ENCODE data around the gene TRIM56.
"Not testable (repeated sequence)": the region's sequence is repeated elsewhere in the genome, so short reads cannot be mapped to it uniquely, and the experiment has no call there.

The TRIM56 gene

DNA sequence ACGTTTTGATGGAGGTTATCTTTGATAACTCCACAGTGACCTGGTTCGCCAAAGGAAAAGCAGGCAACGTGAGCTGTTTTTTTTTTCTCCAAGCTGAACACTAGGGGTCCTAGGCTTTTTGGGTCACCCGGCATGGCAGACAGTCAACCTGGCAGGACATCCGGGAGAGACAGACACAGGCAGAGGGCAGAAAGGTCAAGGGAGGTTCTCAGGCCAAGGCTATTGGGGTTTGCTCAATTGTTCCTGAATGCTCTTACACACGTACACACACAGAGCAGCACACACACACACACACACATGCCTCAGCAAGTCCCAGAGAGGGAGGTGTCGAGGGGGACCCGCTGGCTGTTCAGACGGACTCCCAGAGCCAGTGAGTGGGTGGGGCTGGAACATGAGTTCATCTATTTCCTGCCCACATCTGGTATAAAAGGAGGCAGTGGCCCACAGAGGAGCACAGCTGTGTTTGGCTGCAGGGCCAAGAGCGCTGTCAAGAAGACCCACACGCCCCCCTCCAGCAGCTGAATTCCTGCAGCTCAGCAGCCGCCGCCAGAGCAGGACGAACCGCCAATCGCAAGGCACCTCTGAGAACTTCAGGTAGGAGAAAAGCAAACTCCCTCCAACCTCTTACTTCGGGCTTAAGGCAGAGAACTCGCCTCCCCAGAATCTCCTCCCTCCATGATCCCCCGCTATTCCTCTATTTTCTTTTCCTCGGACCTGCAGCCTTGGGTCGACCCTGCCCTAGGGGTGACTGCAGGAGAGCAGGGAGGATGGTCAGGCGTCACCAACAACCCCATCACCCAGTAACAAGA lies 41.6 kb downstream of the TRIM56 start, which contains the start of gene SERPINE1:
Gene SERPINE1 (plus strand): TSS at position 454 of the 809 bp plus-strand sequence. CDS start 1,290 bp downstream, outside the sequence.
- peak; percentile 93 for DNase-seq (ENCODE audit: low read depth)
- peak within 1 kb of the TSS; percentile 21 for H3K4me3 ChIP-seq (ENCODE audit: low read depth, low read length)

DNA sequence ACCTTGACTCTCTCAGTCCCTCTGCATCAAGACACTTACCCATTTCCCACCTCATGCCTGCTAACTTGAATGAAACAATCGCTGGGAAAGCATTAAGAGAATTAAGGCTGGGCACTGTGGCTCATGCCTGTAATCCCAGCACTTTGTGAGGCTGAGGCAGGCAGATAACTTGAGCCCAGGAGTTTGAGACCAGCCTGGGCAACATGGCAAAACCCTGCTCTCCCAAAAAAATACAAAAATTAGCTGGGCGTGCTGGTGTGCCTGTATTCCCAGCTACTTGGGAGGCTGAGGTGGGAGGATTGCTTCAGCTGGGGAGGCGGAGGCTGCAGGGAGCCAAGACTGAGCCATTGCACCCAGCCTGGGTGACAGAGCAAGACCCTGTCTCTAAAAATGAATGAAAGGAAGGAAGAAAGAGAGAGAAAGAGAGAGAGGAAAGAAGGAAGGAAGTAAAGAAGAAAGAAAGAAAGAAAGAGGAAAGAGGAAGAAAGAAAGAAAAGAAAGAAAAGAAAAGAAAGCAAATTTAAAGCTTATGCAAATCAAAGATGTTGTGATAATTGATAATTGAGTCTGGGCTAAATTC lies 42.3 kb downstream of the TRIM56 start:
- no peak overlapping the region for H3K4me3 ChIP-seq (ENCODE audit: low read depth, low read length)
- DNase-seq (ENCODE audit: low read depth): no peak
- TF ChIP-seq POLR2A (IDR thresholded peaks at IDR 0.05; ENCODE audit: extremely low read depth, insufficient read length) (no peak), MYC (IDR thresholded peaks at IDR 0.05; ENCODE audit: low read depth, low read length) (no peak)
- TF ChIP-seq, protein P1, sequence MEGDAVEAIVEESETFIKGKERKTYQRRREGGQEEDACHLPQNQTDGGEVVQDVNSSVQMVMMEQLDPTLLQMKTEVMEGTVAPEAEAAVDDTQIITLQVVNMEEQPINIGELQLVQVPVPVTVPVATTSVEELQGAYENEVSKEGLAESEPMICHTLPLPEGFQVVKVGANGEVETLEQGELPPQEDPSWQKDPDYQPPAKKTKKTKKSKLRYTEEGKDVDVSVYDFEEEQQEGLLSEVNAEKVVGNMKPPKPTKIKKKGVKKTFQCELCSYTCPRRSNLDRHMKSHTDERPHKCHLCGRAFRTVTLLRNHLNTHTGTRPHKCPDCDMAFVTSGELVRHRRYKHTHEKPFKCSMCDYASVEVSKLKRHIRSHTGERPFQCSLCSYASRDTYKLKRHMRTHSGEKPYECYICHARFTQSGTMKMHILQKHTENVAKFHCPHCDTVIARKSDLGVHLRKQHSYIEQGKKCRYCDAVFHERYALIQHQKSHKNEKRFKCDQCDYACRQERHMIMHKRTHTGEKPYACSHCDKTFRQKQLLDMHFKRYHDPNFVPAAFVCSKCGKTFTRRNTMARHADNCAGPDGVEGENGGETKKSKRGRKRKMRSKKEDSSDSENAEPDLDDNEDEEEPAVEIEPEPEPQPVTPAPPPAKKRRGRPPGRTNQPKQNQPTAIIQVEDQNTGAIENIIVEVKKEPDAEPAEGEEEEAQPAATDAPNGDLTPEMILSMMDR (IDR thresholded peaks at IDR 0.05; ENCODE audit: low read depth, low read length): no peak
- TF ChIP-seq, protein P2, sequence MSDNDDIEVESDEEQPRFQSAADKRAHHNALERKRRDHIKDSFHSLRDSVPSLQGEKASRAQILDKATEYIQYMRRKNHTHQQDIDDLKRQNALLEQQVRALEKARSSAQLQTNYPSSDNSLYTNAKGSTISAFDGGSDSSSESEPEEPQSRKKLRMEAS (IDR thresholded peaks at IDR 0.05; ENCODE audit: low read depth, low read length): no peak

More for the DNA sequence above, 41.6 kb downstream of the TRIM56 start, which contains the start of gene SERPINE1:
- TF ChIP-seq, protein P2 (IDR thresholded peaks at IDR 0.05; ENCODE audit: low read depth, low read length): peak; percentile 70; the same call in 1 of the 2 replicates
- TF ChIP-seq POLR2A (IDR thresholded peaks at IDR 0.05; ENCODE audit: extremely low read depth, insufficient read length) (no peak), MYC (IDR thresholded peaks at IDR 0.05; ENCODE audit: low read depth, low read length) (peak; percentile 76)
- TF ChIP-seq, protein P1 (IDR thresholded peaks at IDR 0.05; ENCODE audit: low read depth, low read length): peak; percentile 40

DNA sequence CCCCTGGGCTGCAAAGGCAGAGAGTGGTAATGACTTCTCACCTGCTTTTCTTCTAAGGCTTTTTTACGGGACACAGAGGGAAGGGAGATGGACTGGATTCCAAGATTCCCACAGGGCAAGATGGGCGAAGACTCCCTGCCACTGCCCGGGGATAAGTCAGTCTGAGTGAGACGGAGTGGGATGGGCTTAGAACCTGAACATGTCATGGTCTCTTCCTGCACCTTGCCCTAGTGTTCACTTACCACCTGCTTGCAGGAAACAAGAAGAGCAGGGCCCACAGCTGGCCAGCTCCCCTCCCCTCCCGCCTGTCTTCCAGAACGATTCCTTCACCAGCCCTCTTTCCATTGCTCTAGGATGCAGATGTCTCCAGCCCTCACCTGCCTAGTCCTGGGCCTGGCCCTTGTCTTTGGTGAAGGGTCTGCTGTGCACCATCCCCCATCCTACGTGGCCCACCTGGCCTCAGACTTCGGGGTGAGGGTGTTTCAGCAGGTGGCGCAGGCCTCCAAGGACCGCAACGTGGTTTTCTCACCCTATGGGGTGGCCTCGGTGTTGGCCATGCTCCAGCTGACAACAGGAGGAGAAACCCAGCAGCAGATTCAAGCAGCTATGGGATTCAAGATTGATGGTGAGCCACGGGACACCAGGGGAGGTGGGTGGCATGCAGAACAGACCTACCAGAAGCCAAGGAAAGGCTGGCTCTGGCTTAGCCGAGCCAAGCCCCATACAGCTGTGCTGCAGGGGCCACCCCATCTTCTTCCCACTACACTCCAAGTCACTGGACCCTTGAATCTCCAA lies 43.0 kb downstream of the TRIM56 start:
- no peak overlapping the region for H3K4me3 ChIP-seq (ENCODE audit: low read depth, low read length)
- no peak for TF ChIP-seq POLR2A (IDR thresholded peaks at IDR 0.05; ENCODE audit: extremely low read depth, insufficient read length)
- no peak for TF ChIP-seq MYC (IDR thresholded peaks at IDR 0.05; ENCODE audit: low read depth, low read length)
- TF ChIP-seq, protein P1 (IDR thresholded peaks at IDR 0.05; ENCODE audit: low read depth, low read length): no peak
- TF ChIP-seq, protein P2 (IDR thresholded peaks at IDR 0.05; ENCODE audit: low read depth, low read length): no peak
- DNase-seq (ENCODE audit: low read depth): no peak

DNA sequence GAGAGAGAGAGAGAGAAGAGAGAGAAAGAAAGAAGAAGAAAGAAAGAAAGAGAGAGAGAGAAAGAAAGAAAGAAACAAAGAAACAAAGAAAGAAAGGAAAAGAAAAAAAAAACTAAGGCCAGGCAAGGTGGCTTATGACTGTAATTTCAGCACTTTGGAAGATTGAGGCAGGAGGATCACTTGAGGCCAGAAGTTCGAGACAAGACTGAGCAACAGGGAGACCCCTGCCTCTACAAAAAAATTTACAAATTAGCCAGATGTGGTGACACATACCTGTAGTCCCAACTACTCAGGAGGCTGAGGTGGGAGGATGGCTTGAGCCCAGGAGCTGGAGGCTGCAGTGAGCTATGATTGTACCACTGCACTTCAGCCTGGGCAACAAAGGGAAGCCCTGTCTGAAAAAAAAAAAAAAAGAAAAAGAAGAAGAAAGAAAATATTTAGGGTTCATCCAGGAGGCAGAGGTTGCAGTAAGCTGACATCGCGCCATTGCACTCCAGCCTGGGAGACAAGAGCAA lies 44.4 kb downstream of the TRIM56 start:
- TF ChIP-seq, protein P2 (IDR thresholded peaks at IDR 0.05; ENCODE audit: low read depth, low read length): no peak
- TF ChIP-seq, protein P1 (IDR thresholded peaks at IDR 0.05; ENCODE audit: low read depth, low read length): no peak
- TF ChIP-seq MYC (IDR thresholded peaks at IDR 0.05; ENCODE audit: low read depth, low read length): no peak
- TF ChIP-seq POLR2A (IDR thresholded peaks at IDR 0.05; ENCODE audit: extremely low read depth, insufficient read length): no peak
- no peak for DNase-seq (ENCODE audit: low read depth)

DNA sequence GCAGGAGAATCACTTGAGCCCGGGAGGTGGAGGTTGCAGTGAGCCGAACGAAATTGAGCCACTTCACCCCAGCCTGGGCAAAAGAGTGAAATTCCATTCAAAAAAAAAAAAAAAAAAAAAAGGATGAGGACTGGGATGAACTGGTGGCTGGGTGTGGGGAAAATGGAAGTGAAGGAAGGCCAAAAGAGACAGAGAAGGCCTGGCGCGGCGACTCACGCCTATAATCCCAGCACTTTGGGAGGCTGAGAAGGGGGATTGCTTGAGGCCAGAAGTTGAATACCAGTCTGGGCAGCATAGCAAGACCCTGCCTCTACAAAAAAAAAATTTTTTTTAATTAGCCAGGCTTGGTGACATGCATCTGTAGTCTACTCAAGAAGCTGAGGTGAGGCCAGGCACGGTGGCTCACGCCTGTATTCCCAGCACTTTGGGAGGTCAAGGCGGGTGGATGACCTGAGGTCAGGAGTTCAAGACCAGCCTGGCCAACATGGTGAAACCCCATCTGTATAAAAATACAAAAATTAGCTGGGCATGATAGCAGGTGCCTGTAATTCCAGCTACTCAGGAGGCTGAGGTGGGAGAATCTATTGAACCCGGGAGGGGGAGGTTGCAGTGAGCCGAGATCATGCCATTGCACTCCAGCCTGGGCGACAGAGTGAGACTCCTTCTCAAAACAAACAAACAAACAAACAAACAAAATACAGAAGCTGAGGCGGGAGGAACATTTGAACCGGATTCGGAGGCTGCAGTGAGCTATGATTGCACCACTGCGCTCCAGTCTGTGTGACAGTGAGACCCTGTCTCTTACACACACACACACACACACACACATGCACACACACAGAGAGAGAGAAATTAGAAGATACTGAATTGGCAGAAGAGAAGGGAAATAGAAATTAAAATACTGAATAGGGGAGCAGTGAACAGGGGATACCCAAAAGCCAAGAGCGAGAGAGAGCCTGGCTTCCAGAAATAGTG lies 47.6 kb downstream of the TRIM56 start:
- not testable (repeated sequence) for DNase-seq (ENCODE audit: low read depth); H3K4me3 ChIP-seq (ENCODE audit: low read depth, low read length)

More for the DNA sequence above, 44.4 kb downstream of the TRIM56 start:
- H3K4me3 ChIP-seq (ENCODE audit: low read depth, low read length): no peak overlapping the region
